ENCODE measurements around the gene FADS6.
"Not testable (repeated sequence)": the region's sequence is repeated elsewhere in the genome, so short reads cannot be mapped to it uniquely, and the experiment has no call there.

FADS6 gene

GRCh38 chr17:74920306-74920620, 26.8 kb upstream of the FADS6 start:
- no peak for FAIRE-seq

- FAIRE-seq: no peak
Measured at GRCh38 chr17:74919440-74920305, 26.2 kb upstream of the FADS6 start.

- no peak for FAIRE-seq
Measured at GRCh38 chr17:74918906-74919305, 25.5 kb upstream of the FADS6 start.

- no peak for FAIRE-seq
Measured at GRCh38 chr17:74917430-74917829, 24.0 kb upstream of the FADS6 start.

GRCh38 chr17:74916851-74917199, 23.4 kb upstream of the FADS6 start:
- no peak for FAIRE-seq

- no peak for FAIRE-seq
Measured at GRCh38 chr17:74916136-74916850, 22.9 kb upstream of the FADS6 start.

GRCh38 chr17:74911423-74911822, 18.0 kb upstream of the FADS6 start:
- not testable (repeated sequence) for FAIRE-seq

GRCh38 chr17:74909097-74909496, 15.7 kb upstream of the FADS6 start:
- not testable (repeated sequence) for FAIRE-seq

- FAIRE-seq: no peak
Measured at GRCh38 chr17:74907012-74907411, 13.6 kb upstream of the FADS6 start.

- FAIRE-seq: not testable (repeated sequence)
Measured at GRCh38 chr17:74906214-74906793, 12.9 kb upstream of the FADS6 start.

GRCh38 chr17:74904687-74905409, 11.4 kb upstream of the FADS6 start:
- no peak for FAIRE-seq

GRCh38 chr17:74903671-74904070, 10.2 kb upstream of the FADS6 start:
- no peak for FAIRE-seq

GRCh38 chr17:74903034-74903433, 9.6 kb upstream of the FADS6 start:
- FAIRE-seq: no peak

- FAIRE-seq: no peak
Measured at GRCh38 chr17:74901353-74902135, 8.1 kb upstream of the FADS6 start.

- FAIRE-seq: no peak
Measured at GRCh38 chr17:74900208-74900607, 6.8 kb upstream of the FADS6 start.

- FAIRE-seq: no peak
Measured at GRCh38 chr17:74898376-74898946, 5.0 kb upstream of the FADS6 start.

GRCh38 chr17:74893936-74894671, 671 bp upstream of the FADS6 start:
- FAIRE-seq: no peak

- FAIRE-seq: no peak
Measured at GRCh38 chr17:74892013-74892841, 1.2 kb downstream of the FADS6 start.

- no peak for FAIRE-seq
Measured at GRCh38 chr17:74890554-74890953, 2.9 kb downstream of the FADS6 start.

- no peak for FAIRE-seq
Measured at GRCh38 chr17:74888469-74888868, 5.0 kb downstream of the FADS6 start.
